H1 (cell line): Measurements from ENCODE around the gene STPG1. TPM values are rescaled to one million over a fixed set of nuclear protein-coding genes. Genes with fewer than 3 reads are reported as not detected.

Experiments used
- CTCF ChIA-PET: fragments of 300-600 bp; sonication (Branson Sonifier 250); formaldehyde crosslinking; loops from one replicate; lab custom pipeline; 2021; ENCODE audit not compliant: partially characterized antibody; lab: Charles Lee
- POLR2A ChIA-PET: fragments of 300-600 bp; sonication (Branson Sonifier 250); formaldehyde crosslinking; loops from one replicate; lab custom pipeline; 2021; ENCODE audit warnings: inconsistent platforms; ENCODE audit not compliant: partially characterized antibody; lab: Charles Lee
- DNase-seq, 2 experiments: peaks; one replicate each; pipeline versions ENCODE4 v3.0.0 to v3.0.0-alpha.2; 2010 to 2022; ENCODE audit warnings: low spot score in 2 of 2, low read depth in 1 of 2, mixed read lengths in 1 of 2
- FAIRE-seq: peaks from 2 replicates; lab custom pipeline; 2011; peaks lifted over from hg19 to GRCh38; lab: Jason Lieb, UNC
- H2AFZ ChIP-seq: 2 replicates; pipeline ENCODE4 v1.8.1; 2012; ENCODE audit warnings: low read length, inconsistent platforms
- H2AK5ac ChIP-seq: 2 replicates; pipeline ENCODE4 v1.6.1; 2013; ENCODE audit warnings: low read depth, low read length
- H2BK120ac ChIP-seq: replicated peaks from 2 replicates; pipeline ENCODE3; 2013; ENCODE audit warnings: low read depth, low read length, inconsistent platforms
- H2BK12ac ChIP-seq: 2 replicates; pipeline ENCODE4 v1.6.1; 2013; ENCODE audit warnings: low read depth, low read length
- H2BK15ac ChIP-seq: 2 replicates; pipeline ENCODE4 v1.6.1; 2013; ENCODE audit warnings: low read length
- H2BK20ac ChIP-seq: 2 replicates; pipeline ENCODE4 v1.6.1; 2013; ENCODE audit warnings: low read length
- H2BK5ac ChIP-seq: 2 replicates; pipeline ENCODE4 v1.6.1; 2013; ENCODE audit warnings: low read depth, low read length
- H3K14ac ChIP-seq: 2 replicates; pipeline ENCODE4 v1.6.1; 2013; ENCODE audit warnings: inconsistent platforms; ENCODE audit not compliant: insufficient read length
- H3K18ac ChIP-seq: 2 replicates; pipeline ENCODE4 v1.6.1; 2013; ENCODE audit warnings: low read length; ENCODE audit errors: extremely low read depth
- H3K23ac ChIP-seq: 2 replicates; pipeline ENCODE4 v1.6.1; 2013; ENCODE audit warnings: inconsistent platforms; ENCODE audit not compliant: insufficient read length
- H3K23me2 ChIP-seq: 2 replicates; pipeline ENCODE4 v1.6.1; 2013; ENCODE audit warnings: low read depth, low read length
- H3K27ac ChIP-seq: 2 replicates; pipeline ENCODE4 v1.6.1; 2011; ENCODE audit warnings: low read depth, low read length, inconsistent platforms
- H3K27me3 ChIP-seq, 4 experiments: replicated peaks in 1 of 4; 1 replicate in 1 of 4; 2 replicates in 3 of 4; pipeline versions ENCODE4 v1.6.1 to v1.8.1; 2011 to 2013; ENCODE audit warnings: low read length in 3 of 4, mild to moderate bottlenecking in 3 of 4, inconsistent platforms in 2 of 4, mixed read lengths in 2 of 4, moderate library complexity in 1 of 4; ENCODE audit not compliant: control insufficient read depth in 3 of 4, insufficient read depth in 3 of 4; ENCODE audit errors: extremely low read depth in 1 of 4
- H3K36me3 ChIP-seq, 4 experiments: 2 replicates each; pipeline versions ENCODE4 v1.6.1 to v1.8.1; 2011 to 2013; ENCODE audit warnings: mild to moderate bottlenecking in 4 of 4, low read length in 3 of 4, moderate library complexity in 2 of 4, control low read depth in 1 of 4, inconsistent platforms in 1 of 4; ENCODE audit not compliant: insufficient read depth in 4 of 4, control insufficient read depth in 2 of 4
- H3K4ac ChIP-seq: replicated peaks from 2 replicates; pipeline ENCODE3; 2013; ENCODE audit warnings: low read length, low read depth, mixed read lengths, inconsistent platforms; ENCODE audit not compliant: insufficient read length
- H3K4me1 ChIP-seq, 4 experiments: replicated peaks in 1 of 4; 1 replicate in 1 of 4; 2 replicates in 3 of 4; pipeline versions ENCODE4 v1.6.1 to v1.8.1; 2011 to 2013; ENCODE audit warnings: low read length in 3 of 4, inconsistent platforms in 2 of 4, mixed read lengths in 1 of 4; ENCODE audit not compliant: insufficient read depth in 4 of 4, control insufficient read depth in 3 of 4
- H3K4me2 ChIP-seq, 2 experiments: 2 replicates each; pipeline versions ENCODE4 v1.6.1 to v1.8.1; 2011 to 2013; ENCODE audit warnings: low read depth in 2 of 2, low read length in 2 of 2, control low read depth in 1 of 2, inconsistent platforms in 1 of 2, mild to moderate bottlenecking in 1 of 2; ENCODE audit not compliant: insufficient read depth in 1 of 2
- H3K4me3 ChIP-seq, 4 experiments: fragments of 200-600, 300-600 bp in 1 of 4; sonication (generic), shearing (Covaris generic), sonication (Bioruptor Twin) in 1 of 4; 2 replicates each; pipeline versions ENCODE4 v1.5.1 to v1.8.1; 2011 to 2016; ENCODE audit warnings: low read length in 4 of 4, low read depth in 3 of 4, control low read depth in 2 of 4, inconsistent platforms in 2 of 4, mild to moderate bottlenecking in 2 of 4, mixed read lengths in 1 of 4, moderate library complexity in 1 of 4; ENCODE audit not compliant: insufficient read depth in 2 of 4; ENCODE audit errors: extremely low read depth in 1 of 4
- H3K56ac ChIP-seq: replicated peaks from 2 replicates; pipeline ENCODE3; 2013; ENCODE audit warnings: low read depth, mild to moderate bottlenecking, mixed read lengths, low read length, inconsistent platforms; ENCODE audit not compliant: insufficient read length
- H3K79me1 ChIP-seq: 2 replicates; pipeline ENCODE4 v1.6.1; 2013; ENCODE audit warnings: low read depth, low read length, control low read depth
- H3K79me2 ChIP-seq, 2 experiments: 2 replicates each; pipeline versions ENCODE4 v1.6.1 to v1.8.1; 2012 to 2013; ENCODE audit warnings: low read length in 2 of 2, mild to moderate bottlenecking in 2 of 2, inconsistent platforms in 1 of 2; ENCODE audit not compliant: insufficient read depth in 2 of 2, control insufficient read depth in 1 of 2
- H3K9ac ChIP-seq, 4 experiments: replicated peaks in 1 of 4; 1 replicate in 1 of 4; 2 replicates in 3 of 4; pipeline versions ENCODE4 v1.6.1 to v1.8.1; 2011 to 2013; ENCODE audit warnings: low read depth in 3 of 4, low read length in 3 of 4, control low read depth in 2 of 4, mild to moderate bottlenecking in 2 of 4, moderate library complexity in 2 of 4, inconsistent platforms in 1 of 4; ENCODE audit errors: extremely low read depth in 1 of 4
- H3K9me3 ChIP-seq, 2 experiments: 2 replicates each; pipeline versions ENCODE4 v1.6.1 to v1.8.1; 2012 to 2013; ENCODE audit warnings: mild to moderate bottlenecking in 2 of 2, moderate library complexity in 2 of 2, control low read depth in 1 of 2, inconsistent platforms in 1 of 2, low read depth in 1 of 2, low read length in 1 of 2, mixed read lengths in 1 of 2; ENCODE audit not compliant: insufficient read depth in 2 of 2
- H4K20me1 ChIP-seq, 2 experiments: replicated peaks in 1 of 2; 2 replicates each; pipeline versions ENCODE3 to v1.8.1; 2011 to 2013; ENCODE audit warnings: inconsistent platforms in 2 of 2, low read length in 2 of 2, mild to moderate bottlenecking in 1 of 2; ENCODE audit not compliant: insufficient read depth in 2 of 2, control insufficient read depth in 1 of 2
- H4K5ac ChIP-seq: 2 replicates; pipeline ENCODE4 v1.6.1; 2013; ENCODE audit warnings: low read length, low read depth, mixed read lengths, inconsistent platforms; ENCODE audit not compliant: insufficient read length
- H4K8ac ChIP-seq: 2 replicates; pipeline ENCODE4 v1.8.0; 2013; ENCODE audit warnings: mild to moderate bottlenecking, moderate library complexity, low read length, inconsistent platforms; ENCODE audit not compliant: insufficient read depth; ENCODE audit errors: extremely low read depth
- H4K91ac ChIP-seq: replicated peaks from 2 replicates; pipeline ENCODE3; 2013; ENCODE audit warnings: low read length, mixed read lengths, inconsistent platforms; ENCODE audit not compliant: insufficient read length
- CHD1 ChIP-seq: IDR thresholded peaks from 2 replicates; pipeline ENCODE4 v1.6.1; 2012; ENCODE audit warnings: low read depth, low read length, improper control_type of control experiment
- CTCF ChIP-seq, 3 experiments: IDR thresholded peaks; 1 replicate in 2 of 3; 2 replicates in 1 of 3; pipeline versions ENCODE4 v1.5.1 to v1.6.1; 2011; ENCODE audit warnings: low read length in 3 of 3, mild to moderate bottlenecking in 3 of 3, inconsistent platforms in 2 of 3, low read depth in 1 of 3, moderate library complexity in 1 of 3; ENCODE audit not compliant: insufficient read depth in 1 of 3; ENCODE audit errors: control extremely low read depth in 1 of 3
- KDM4A ChIP-seq: IDR thresholded peaks from one replicate; pipeline ENCODE4 v1.7.1; 2012; ENCODE audit warnings: low read depth, mild to moderate bottlenecking, moderate library complexity, low read length, inconsistent platforms; ENCODE audit not compliant: severe bottlenecking
- KDM5A ChIP-seq: fragments of 200-600 bp; IDR thresholded peaks from 2 replicates; pipeline ENCODE4 v1.7.1; 2012; ENCODE audit warnings: mild to moderate bottlenecking, low read length, inconsistent platforms, mixed read lengths
- RAD21 ChIP-seq, 2 experiments: IDR thresholded peaks in 1 of 2; conservative IDR thresholded peaks in 1 of 2; 2 replicates each; pipeline ENCODE4 v1.6.1; 2011; ENCODE audit warnings: low read depth in 2 of 2, low read length in 2 of 2, improper control_type of control experiment in 1 of 2, inconsistent platforms in 1 of 2, mild to moderate bottlenecking in 1 of 2, moderate library complexity in 1 of 2
- RBBP5 ChIP-seq: IDR thresholded peaks from 2 replicates; pipeline ENCODE4 v1.7.1; 2012; ENCODE audit warnings: low read depth, mild to moderate bottlenecking, inconsistent platforms, low read length, moderate library complexity, borderline replicate concordance
- SP4 ChIP-seq: IDR thresholded peaks from 2 replicates; pipeline ENCODE4 v1.6.1; 2012; ENCODE audit warnings: low read length, inconsistent platforms
- WGBS, 2 experiments: shearing (Covaris generic) in 1 of 2; methylation state at CpG; one replicate each; pipeline versions ENCODE4 v1.1.6 to v1.1.7; 2013 to 2015; ENCODE audit warnings: low lambda C conversion rate in 2 of 2, mixed read lengths in 2 of 2, inconsistent platforms in 1 of 2, low coverage in 1 of 2, missing lambda C conversion rate in 1 of 2; ENCODE audit not compliant: insufficient replicate concordance in 2 of 2, insufficient coverage in 1 of 2, insufficient read length in 1 of 2; ENCODE audit errors: extremely low coverage in 1 of 2, missing lambda C conversion rate in 1 of 2; 5-methylcytosine and 5-hydroxymethylcytosine counted together
- polyA plus RNA-seq, 7 experiments: library from polyadenylated mRNA; depleted of rRNA in 3 of 7; stranded (reverse) in 5 of 7; unstranded in 2 of 7; fragments of >200 nt in 5 of 7; fragments of 200-250 nt in 2 of 7; gene quantifications; 1 replicate in 5 of 7; 2 replicates in 1 of 7; 4 replicates in 1 of 7; pipeline versions ENCODE4 v1.2.1 to v1.2.3, GENCODE V29; 2011 to 2013; ENCODE audit warnings: missing spikeins in 2 of 7, mixed read lengths in 2 of 7
- total RNA-seq: library from RNA; stranded (reverse); fragmentation: NEBNext Ultra II Directional; extraction: Animal tissue kit (Norgen Biotek cat#: 25700); gene quantifications from 2 replicates; pipeline ENCODE4 v1.2.1, GENCODE V29; 2021

Gene STPG1
- total and polyA plus RNA-seq, 2 of the 8 experiments (the other 6 are each of a cell fraction or from before 2014, with no cell fraction given), result 10.3 to 11.2 TPM

- POLR2A ChIA-PET, result no interaction called here
- Histone ChIP-seq H3K23ac (no peak overlapping the region), H3K9ac (no peak overlapping the region), H2BK20ac (no peak overlapping the region), H2BK5ac (no peak overlapping the region), H3K14ac (no peak overlapping the region), H4K8ac (no peak overlapping the region), H3K9me3 (no peaks in the 10 kb centered on the region), H4K5ac (no peak overlapping the region), H4K91ac (no peak overlapping the region), H3K18ac (no peak overlapping the region), H3K36me3 (peaks cover 0 to 5% (median 0%) of the 10 kb centered on the region in 4 experiments; a peak in 4 of 8 replicates), H2AFZ (no peak overlapping the region), H2BK15ac (no peak overlapping the region), H2BK12ac (no peak overlapping the region), H2BK120ac (no peak overlapping the region), H3K27me3 (no peaks in the 10 kb centered on the region), H3K56ac (no peak overlapping the region), H3K79me2 (no peaks in the 10 kb centered on the region), H2AK5ac (no peak overlapping the region), H3K27ac (no peak overlapping the region), H3K4me1 (no peaks in the 10 kb centered on the region), H3K4me3 (no peak overlapping the region), H3K79me1 (no peaks in the 10 kb centered on the region), H3K4me2 (no peak overlapping the region), H3K4ac (no peak overlapping the region), H3K23me2 (no peaks in the 10 kb centered on the region), H4K20me1 (no peaks in the 10 kb centered on the region)
- DNase-seq (peak in 1 of 2 experiments; percentile 19), FAIRE-seq (no peak)
- CTCF ChIA-PET, result interaction anchor here (0.6 to 9.8 kb wide), 11 partner anchors 9 to 183 kb away, joined by 3 to 233 read pairs (median 6); no protein-coding TSS in a partner anchor
- WGBS, 2 experiments, result 82% methylated on average over 8 of the region's 8 CpGs; no CpG with 5 or more reads in 1 of the 2 experiments
- TF ChIP-seq KDM4A (no peak), SP4 (no peak), RBBP5 (no peak), KDM5A (no peak), RAD21 (IDR thresholded peaks at IDR 0.05 in 1 of 2, conservative IDR thresholded peaks at IDR 0.05 in 1 of 2; ENCODE audit: low read depth in 2 of 2, low read length in 2 of 2) (no peak), CTCF (IDR thresholded peaks at IDR 0.05; ENCODE audit: control extremely low read depth in 1 of 3, insufficient read depth in 1 of 3, low read depth in 1 of 3, low read length in 3 of 3) (no peak), CHD1 (no peak)
Observed at GRCh38 chr1:24382165-24382577, 31.4 kb downstream of the STPG1 start.
